ENCODE measurements around the gene MAGEB4.
"Not testable (repeated sequence)": the region's sequence is repeated elsewhere in the genome, so short reads cannot be mapped to it uniquely, and the experiment has no call there.

The MAGEB4 gene

GRCh38 chrX:30241724-30242415 is at the start of gene MAGEB4:
TSS of gene MAGEB4 (plus strand) at chrX:30242000. CDS start at chrX:30242136, 136 bp downstream.
- Mint-ChIP-seq H3K27me3 (no peaks in the 10 kb centered on the region), H3K27ac (no peak within 1 kb of the TSS), H3K9me3 (no peaks in the 10 kb centered on the region), H3K4me1 (ENCODE audit: low read depth) (no peaks in the 10 kb centered on the region), H3K4me3 (no peak within 1 kb of the TSS), H3K36me3 (ENCODE audit: low read depth) (no peaks in the 10 kb centered on the region)

GRCh38 chrX:30193910-30194309 is 47.9 kb upstream of the MAGEB4 start:
- not testable (repeated sequence) for H3K9me3 Mint-ChIP-seq; H3K4me3 Mint-ChIP-seq; H3K36me3 Mint-ChIP-seq (ENCODE audit: low read depth); H3K27me3 Mint-ChIP-seq; H3K27ac Mint-ChIP-seq; H3K4me1 Mint-ChIP-seq (ENCODE audit: low read depth)

- H3K36me3 Mint-ChIP-seq (ENCODE audit: low read depth): no peaks in the 10 kb centered on the region
- no peaks in the 10 kb centered on the region for H3K4me1 Mint-ChIP-seq (ENCODE audit: low read depth)
- H3K9me3 Mint-ChIP-seq: no peaks in the 10 kb centered on the region
- H3K27ac Mint-ChIP-seq: no peak overlapping the region
- no peak overlapping the region for H3K4me3 Mint-ChIP-seq
- H3K27me3 Mint-ChIP-seq: no peaks in the 10 kb centered on the region
Observed at GRCh38 chrX:30196322-30196721, 45.5 kb upstream of the MAGEB4 start.

GRCh38 chrX:30212172-30212571 is 29.6 kb upstream of the MAGEB4 start:
- Mint-ChIP-seq H3K4me3 (no peak overlapping the region), H3K4me1 (ENCODE audit: low read depth) (no peaks in the 10 kb centered on the region), H3K36me3 (ENCODE audit: low read depth) (no peaks in the 10 kb centered on the region), H3K27me3 (peaks cover 4% of the 10 kb centered on the region), H3K27ac (no peak overlapping the region), H3K9me3 (no peaks in the 10 kb centered on the region)

- Mint-ChIP-seq H3K4me3 (no peak within 1 kb of the TSS), H3K9me3 (no peaks in the 10 kb centered on the region), H3K36me3 (ENCODE audit: low read depth) (no peaks in the 10 kb centered on the region), H3K4me1 (ENCODE audit: low read depth) (no peaks in the 10 kb centered on the region), H3K27ac (no peak within 1 kb of the TSS), H3K27me3 (peaks cover 4% of the 10 kb centered on the region)
Observed at GRCh38 chrX:30215357-30215843, 26.4 kb upstream of the MAGEB4 start, which contains the start of gene MAGEB2. TSS of gene MAGEB2 (plus strand) at chrX:30215563. CDS start at chrX:30218581, 3,018 bp downstream.

GRCh38 chrX:30217465-30217864 is 24.3 kb upstream of the MAGEB4 start:
- no peaks in the 10 kb centered on the region for H3K27me3 Mint-ChIP-seq
- no peak overlapping the region for H3K27ac Mint-ChIP-seq
- no peaks in the 10 kb centered on the region for H3K36me3 Mint-ChIP-seq (ENCODE audit: low read depth)
- no peaks in the 10 kb centered on the region for H3K9me3 Mint-ChIP-seq
- H3K4me3 Mint-ChIP-seq: no peak overlapping the region
- H3K4me1 Mint-ChIP-seq (ENCODE audit: low read depth): no peaks in the 10 kb centered on the region

GRCh38 chrX:30219372-30219771 is 22.4 kb upstream of the MAGEB4 start:
- Mint-ChIP-seq H3K27ac (no peak overlapping the region), H3K9me3 (no peaks in the 10 kb centered on the region), H3K27me3 (no peaks in the 10 kb centered on the region), H3K36me3 (ENCODE audit: low read depth) (no peaks in the 10 kb centered on the region), H3K4me3 (no peak overlapping the region), H3K4me1 (ENCODE audit: low read depth) (no peaks in the 10 kb centered on the region)

GRCh38 chrX:30220661-30221060 is 21.1 kb upstream of the MAGEB4 start:
- no peaks in the 10 kb centered on the region for H3K4me1 Mint-ChIP-seq (ENCODE audit: low read depth)
- no peak overlapping the region for H3K4me3 Mint-ChIP-seq
- no peak overlapping the region for H3K27ac Mint-ChIP-seq
- no peaks in the 10 kb centered on the region for H3K36me3 Mint-ChIP-seq (ENCODE audit: low read depth)
- no peaks in the 10 kb centered on the region for H3K27me3 Mint-ChIP-seq
- H3K9me3 Mint-ChIP-seq: no peaks in the 10 kb centered on the region

- Mint-ChIP-seq H3K36me3 (ENCODE audit: low read depth) (no peaks in the 10 kb centered on the region), H3K9me3 (no peaks in the 10 kb centered on the region), H3K27ac (no peak overlapping the region), H3K4me1 (ENCODE audit: low read depth) (no peaks in the 10 kb centered on the region), H3K4me3 (no peak overlapping the region), H3K27me3 (no peaks in the 10 kb centered on the region)
Observed at GRCh38 chrX:30224536-30224935, 17.3 kb upstream of the MAGEB4 start.

- H3K9me3 Mint-ChIP-seq: no peaks in the 10 kb centered on the region
- H3K27me3 Mint-ChIP-seq: no peaks in the 10 kb centered on the region
- H3K4me1 Mint-ChIP-seq (ENCODE audit: low read depth): no peaks in the 10 kb centered on the region
- H3K4me3 Mint-ChIP-seq: no peak overlapping the region
- no peak overlapping the region for H3K27ac Mint-ChIP-seq
- H3K36me3 Mint-ChIP-seq (ENCODE audit: low read depth): no peaks in the 10 kb centered on the region
Observed at GRCh38 chrX:30228526-30228925, 13.3 kb upstream of the MAGEB4 start.

- H3K27me3 Mint-ChIP-seq: no peaks in the 10 kb centered on the region
Observed at GRCh38 chrX:30230395-30230794, 11.4 kb upstream of the MAGEB4 start, which contains the start of gene MAGEB3. TSS of gene MAGEB3 (plus strand) at chrX:30230657. CDS start at chrX:30235925, 5,268 bp downstream.

GRCh38 chrX:30246769-30247489 is 5.1 kb downstream of the MAGEB4 start, which contains the start of gene MAGEB1:
TSS of gene MAGEB1 (plus strand) at chrX:30247146. CDS start at chrX:30250494, 3,348 bp downstream.
- Mint-ChIP-seq H3K27me3 (no peaks in the 10 kb centered on the region), H3K27ac (no peak within 1 kb of the TSS), H3K9me3 (no peaks in the 10 kb centered on the region), H3K36me3 (ENCODE audit: low read depth) (no peaks in the 10 kb centered on the region), H3K4me3 (no peak within 1 kb of the TSS), H3K4me1 (ENCODE audit: low read depth) (no peaks in the 10 kb centered on the region)

More at GRCh38 chrX:30230395-30230794, 11.4 kb upstream of the MAGEB4 start, which contains the start of gene MAGEB3:
- Mint-ChIP-seq H3K36me3 (ENCODE audit: low read depth) (no peaks in the 10 kb centered on the region), H3K27ac (no peak within 1 kb of the TSS), H3K4me3 (no peak within 1 kb of the TSS), H3K9me3 (no peaks in the 10 kb centered on the region), H3K4me1 (ENCODE audit: low read depth) (no peaks in the 10 kb centered on the region)

GRCh38 chrX:30248854-30249253 is 7.1 kb downstream of the MAGEB4 start:
- no peaks in the 10 kb centered on the region for H3K4me1 Mint-ChIP-seq (ENCODE audit: low read depth)
- no peak overlapping the region for H3K4me3 Mint-ChIP-seq
- H3K9me3 Mint-ChIP-seq: no peaks in the 10 kb centered on the region
- no peaks in the 10 kb centered on the region for H3K27me3 Mint-ChIP-seq
- no peaks in the 10 kb centered on the region for H3K36me3 Mint-ChIP-seq (ENCODE audit: low read depth)
- no peak overlapping the region for H3K27ac Mint-ChIP-seq

- no peaks in the 10 kb centered on the region for H3K27me3 Mint-ChIP-seq
- no peak overlapping the region for H3K27ac Mint-ChIP-seq
- H3K4me1 Mint-ChIP-seq (ENCODE audit: low read depth): no peaks in the 10 kb centered on the region
- H3K36me3 Mint-ChIP-seq (ENCODE audit: low read depth): no peaks in the 10 kb centered on the region
- no peaks in the 10 kb centered on the region for H3K9me3 Mint-ChIP-seq
- H3K4me3 Mint-ChIP-seq: no peak overlapping the region
Observed at GRCh38 chrX:30253257-30253656, 11.5 kb downstream of the MAGEB4 start.

- H3K27ac Mint-ChIP-seq: no peak overlapping the region
- no peak overlapping the region for H3K4me3 Mint-ChIP-seq
- no peaks in the 10 kb centered on the region for H3K27me3 Mint-ChIP-seq
- no peaks in the 10 kb centered on the region for H3K9me3 Mint-ChIP-seq
- H3K4me1 Mint-ChIP-seq (ENCODE audit: low read depth): no peaks in the 10 kb centered on the region
- no peaks in the 10 kb centered on the region for H3K36me3 Mint-ChIP-seq (ENCODE audit: low read depth)
Observed at GRCh38 chrX:30259927-30260326, 18.1 kb downstream of the MAGEB4 start.
